Type B pancreatic cell (in vitro differentiated cells): ENCODE data around the gene PWWP2B. TPM values are rescaled to one million over a fixed set of nuclear protein-coding genes. Genes with fewer than 3 reads are reported as not detected.

Experiments used
- DNase-seq: peaks from one replicate; pipeline ENCODE4 v3.0.0; 2021; ENCODE audit warnings: mixed read lengths; ENCODE audit not compliant: unreplicated experiment; ENCODE audit errors: extremely low spot score
- H3K27ac Mint-ChIP-seq: 2 replicates; pipeline ENCODE4 v1.8.0; 2021; ENCODE audit warnings: mild to moderate bottlenecking, mixed read lengths
- H3K27me3 Mint-ChIP-seq: 2 replicates; pipeline ENCODE4 v1.8.0; 2021; ENCODE audit warnings: mixed read lengths
- H3K36me3 Mint-ChIP-seq: 2 replicates; pipeline ENCODE4 v1.8.0; 2021; ENCODE audit warnings: mixed read lengths
- H3K4me1 Mint-ChIP-seq: one replicate; pipeline ENCODE4 v1.8.0; 2021; ENCODE audit warnings: mixed read lengths; ENCODE audit not compliant: unreplicated experiment
- H3K4me3 Mint-ChIP-seq: 2 replicates; pipeline ENCODE4 v1.8.0; 2021; ENCODE audit warnings: mild to moderate bottlenecking, mixed read lengths
- H3K9me3 Mint-ChIP-seq: 2 replicates; pipeline ENCODE4 v1.8.0; 2021; ENCODE audit warnings: mixed read lengths
- CTCF ChIP-seq: fragments of 200-600 bp; sonication (generic); conservative IDR thresholded peaks from 2 replicates; pipeline ENCODE4 v1.5.0; 2021; ENCODE audit warnings: antibody characterized with exemption, mild to moderate bottlenecking
- total RNA-seq: library from RNA; stranded (reverse); gene quantifications from 2 replicates; pipeline ENCODE4 v1.2.1, GENCODE V29; 2021; ENCODE audit warnings: low replicate concordance

PWWP2B gene
- total RNA-seq, 1 donor from 2014 or later: 22.6 TPM

- Mint-ChIP-seq H3K4me3 (no peak overlapping the region), H3K27ac (no peak overlapping the region), H3K27me3 (no peaks in the 10 kb centered on the region), H3K4me1 (no peaks in the 10 kb centered on the region), H3K36me3 (peaks cover 13% of the 10 kb centered on the region), H3K9me3 (no peaks in the 10 kb centered on the region)
- peak; percentile 79 for TF ChIP-seq CTCF
- no peak for DNase-seq
Observed at GRCh38 chr10:132360766-132361447, 36.1 kb upstream of the PWWP2B start.

GRCh38 chr10:132361581-132362101 is 35.4 kb upstream of the PWWP2B start:
- Mint-ChIP-seq H3K27me3 (no peaks in the 10 kb centered on the region), H3K9me3 (no peaks in the 10 kb centered on the region), H3K36me3 (peaks cover 13% of the 10 kb centered on the region), H3K4me3 (no peak overlapping the region), H3K27ac (no peak overlapping the region), H3K4me1 (no peaks in the 10 kb centered on the region)
- no peak for TF ChIP-seq CTCF
- DNase-seq: no peak

GRCh38 chr10:132362151-132362611 is 34.8 kb upstream of the PWWP2B start:
- Mint-ChIP-seq H3K27me3 (no peaks in the 10 kb centered on the region), H3K4me3 (no peak overlapping the region), H3K9me3 (no peaks in the 10 kb centered on the region), H3K36me3 (peaks cover 16% of the 10 kb centered on the region), H3K4me1 (no peaks in the 10 kb centered on the region), H3K27ac (no peak overlapping the region)
- DNase-seq: no peak
- no peak for TF ChIP-seq CTCF

GRCh38 chr10:132363376-132363775 is 33.6 kb upstream of the PWWP2B start:
- no peaks in the 10 kb centered on the region for H3K27me3 Mint-ChIP-seq
- no peak for DNase-seq
- H3K27ac Mint-ChIP-seq: no peak overlapping the region

GRCh38 chr10:132363921-132364593 is 32.9 kb upstream of the PWWP2B start:
- peaks cover 20% of the 10 kb centered on the region for H3K36me3 Mint-ChIP-seq
- peaks cover 2% of the 10 kb centered on the region for H3K4me1 Mint-ChIP-seq
- no peak overlapping the region for H3K27ac Mint-ChIP-seq
- H3K4me3 Mint-ChIP-seq: no peak overlapping the region
- no peak for DNase-seq
- TF ChIP-seq CTCF: no peak
- H3K27me3 Mint-ChIP-seq: no peaks in the 10 kb centered on the region
- H3K9me3 Mint-ChIP-seq: no peaks in the 10 kb centered on the region

More at GRCh38 chr10:132363376-132363775, 33.6 kb upstream of the PWWP2B start:
- Mint-ChIP-seq H3K9me3 (no peaks in the 10 kb centered on the region), H3K36me3 (peaks cover 20% of the 10 kb centered on the region), H3K4me3 (no peak overlapping the region), H3K4me1 (no peaks in the 10 kb centered on the region)
- TF ChIP-seq CTCF: no peak
